ENCODE results near the gene NWD2. TPM values are rescaled to one million over a fixed set of nuclear protein-coding genes. Genes with fewer than 3 reads are reported as not detected.

NWD2 gene
- total and polyA plus RNA-seq, 2 donors from 2014 or later, result not detected

DNA sequence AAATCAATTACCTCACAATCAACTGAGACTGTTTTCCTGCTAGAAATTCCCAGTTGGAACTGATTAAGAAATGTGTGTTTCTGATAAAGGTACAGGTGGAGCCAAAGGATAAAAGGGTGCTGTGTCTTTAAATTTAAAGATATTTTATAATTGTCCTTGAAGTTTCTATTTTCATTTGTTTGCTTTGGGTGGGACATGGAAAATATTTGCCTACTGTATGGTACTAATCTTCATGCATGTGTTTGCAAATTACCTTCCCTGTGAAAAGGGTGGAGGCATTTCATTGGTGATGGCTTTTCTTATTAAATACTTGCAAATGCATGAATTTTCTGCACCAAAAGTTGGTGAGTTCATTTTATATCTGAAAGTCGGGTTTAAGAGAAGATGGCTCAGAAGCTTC, 225.7 kb downstream of the NWD2 start:
- intact Hi-C loops (cut with DNase I), result no loop called here
- no peaks in the 10 kb centered on the region for H3K9me3 ChIP-seq (ENCODE audit: control insufficient read depth in 2 of 3, insufficient read depth in 1 of 3, low read length in 3 of 3)
- no peak overlapping the region for H3K27ac ChIP-seq (ENCODE audit: low read depth in 2 of 2, low read length in 2 of 2)
- DNase-seq (no peak), FAIRE-seq (no peak)
- peaks cover 0 to 10% (median 0%) of the 10 kb centered on the region in 3 donors for H3K4me1 ChIP-seq (ENCODE audit: control insufficient read depth in 2 of 3, insufficient read depth in 2 of 3, low read depth in 1 of 3, low read length in 3 of 3)
- H3K36me3 ChIP-seq (ENCODE audit: control insufficient read depth in 2 of 3, insufficient read depth in 3 of 3, low read length in 3 of 3), result no peaks in the 10 kb centered on the region
- H3K27me3 ChIP-seq (ENCODE audit: control insufficient read depth, insufficient read depth, low read length), result no peaks in the 10 kb centered on the region
- no peak overlapping the region for H3K4me3 ChIP-seq (ENCODE audit: low read length in 3 of 3)
- H3K9ac ChIP-seq (ENCODE audit: low read length in 3 of 3), result no peak overlapping the region
- TF ChIP-seq, protein P1, sequence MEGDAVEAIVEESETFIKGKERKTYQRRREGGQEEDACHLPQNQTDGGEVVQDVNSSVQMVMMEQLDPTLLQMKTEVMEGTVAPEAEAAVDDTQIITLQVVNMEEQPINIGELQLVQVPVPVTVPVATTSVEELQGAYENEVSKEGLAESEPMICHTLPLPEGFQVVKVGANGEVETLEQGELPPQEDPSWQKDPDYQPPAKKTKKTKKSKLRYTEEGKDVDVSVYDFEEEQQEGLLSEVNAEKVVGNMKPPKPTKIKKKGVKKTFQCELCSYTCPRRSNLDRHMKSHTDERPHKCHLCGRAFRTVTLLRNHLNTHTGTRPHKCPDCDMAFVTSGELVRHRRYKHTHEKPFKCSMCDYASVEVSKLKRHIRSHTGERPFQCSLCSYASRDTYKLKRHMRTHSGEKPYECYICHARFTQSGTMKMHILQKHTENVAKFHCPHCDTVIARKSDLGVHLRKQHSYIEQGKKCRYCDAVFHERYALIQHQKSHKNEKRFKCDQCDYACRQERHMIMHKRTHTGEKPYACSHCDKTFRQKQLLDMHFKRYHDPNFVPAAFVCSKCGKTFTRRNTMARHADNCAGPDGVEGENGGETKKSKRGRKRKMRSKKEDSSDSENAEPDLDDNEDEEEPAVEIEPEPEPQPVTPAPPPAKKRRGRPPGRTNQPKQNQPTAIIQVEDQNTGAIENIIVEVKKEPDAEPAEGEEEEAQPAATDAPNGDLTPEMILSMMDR (IDR thresholded peaks at IDR 0.05; ENCODE audit: borderline replicate concordance, extremely low read depth, insufficient read depth), result no peak

DNA sequence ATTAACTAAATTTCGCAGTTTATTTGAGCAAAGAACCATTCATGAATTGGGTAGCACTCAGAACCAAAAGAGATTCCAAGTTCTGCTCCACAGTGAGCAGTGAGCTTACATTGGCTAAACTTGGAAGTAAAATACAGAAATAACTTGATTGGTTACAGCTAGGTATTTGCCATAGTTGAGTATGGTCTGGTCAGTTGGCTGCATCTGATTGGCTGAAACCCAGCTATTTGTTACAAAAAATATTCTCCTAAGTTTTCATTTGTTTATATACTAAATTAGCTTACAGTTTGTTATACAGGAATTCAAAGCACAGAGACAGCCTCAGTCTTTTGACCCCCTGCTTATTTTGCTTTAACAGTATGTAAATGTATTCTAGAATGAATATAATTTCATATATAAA, 226.6 kb downstream of the NWD2 start:
- H3K27ac ChIP-seq (ENCODE audit: low read depth in 2 of 2, low read length in 2 of 2), result no peak overlapping the region
- TF ChIP-seq, protein P1 (IDR thresholded peaks at IDR 0.05; ENCODE audit: borderline replicate concordance, extremely low read depth, insufficient read depth), result no peak
- H3K27me3 ChIP-seq (ENCODE audit: control insufficient read depth, insufficient read depth, low read length), result no peaks in the 10 kb centered on the region
- peaks cover 0 to 14% (median 0%) of the 10 kb centered on the region in 3 donors for H3K4me1 ChIP-seq (ENCODE audit: control insufficient read depth in 2 of 3, insufficient read depth in 2 of 3, low read depth in 1 of 3, low read length in 3 of 3)
- intact Hi-C loops (cut with DNase I), result no loop called here
- no peak overlapping the region for H3K9ac ChIP-seq (ENCODE audit: low read length in 3 of 3)
- no peak overlapping the region for H3K4me3 ChIP-seq (ENCODE audit: low read length in 3 of 3)
- no peaks in the 10 kb centered on the region for H3K9me3 ChIP-seq (ENCODE audit: control insufficient read depth in 2 of 3, insufficient read depth in 1 of 3, low read length in 3 of 3)
- H3K36me3 ChIP-seq (ENCODE audit: control insufficient read depth in 2 of 3, insufficient read depth in 3 of 3, low read length in 3 of 3), result no peaks in the 10 kb centered on the region
- FAIRE-seq, result no peak
- DNase-seq, result no peak

DNA sequence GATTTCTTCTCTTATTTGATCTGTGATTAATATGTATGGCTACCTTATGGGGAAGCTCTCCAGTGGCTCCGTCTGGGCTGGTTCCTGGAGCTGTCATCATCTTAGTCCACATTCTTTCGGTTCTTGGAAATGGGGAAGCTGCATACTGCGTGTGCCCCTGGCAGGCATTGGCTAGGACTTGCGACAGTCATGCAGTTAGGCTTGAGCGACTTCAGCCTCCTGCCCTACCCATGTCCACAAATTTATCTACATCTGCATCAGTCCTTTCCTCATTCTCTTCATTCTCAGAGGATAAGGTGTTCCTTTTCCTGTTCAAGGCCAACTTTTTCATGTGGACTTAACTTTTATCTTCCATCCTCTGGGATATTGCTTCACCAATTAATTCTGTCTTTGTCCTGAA, 227.4 kb downstream of the NWD2 start:
- Histone ChIP-seq H3K4me3 (ENCODE audit: low read length in 3 of 3) (no peak overlapping the region), H3K9ac (ENCODE audit: low read length in 3 of 3) (no peak overlapping the region), H3K9me3 (ENCODE audit: control insufficient read depth in 2 of 3, insufficient read depth in 1 of 3, low read length in 3 of 3) (no peaks in the 10 kb centered on the region), H3K27me3 (ENCODE audit: control insufficient read depth, insufficient read depth, low read length) (no peaks in the 10 kb centered on the region), H3K27ac (ENCODE audit: low read depth in 2 of 2, low read length in 2 of 2) (no peak overlapping the region), H3K36me3 (ENCODE audit: control insufficient read depth in 2 of 3, insufficient read depth in 3 of 3, low read length in 3 of 3) (no peaks in the 10 kb centered on the region), H3K4me1 (ENCODE audit: control insufficient read depth in 2 of 3, insufficient read depth in 2 of 3, low read depth in 1 of 3, low read length in 3 of 3) (peaks cover 0 to 14% (median 0%) of the 10 kb centered on the region in 3 donors)
- TF ChIP-seq, protein P1 (IDR thresholded peaks at IDR 0.05; ENCODE audit: borderline replicate concordance, extremely low read depth, insufficient read depth), result no peak
- peak in 1 of 5 donors; percentile 73 for DNase-seq
- no peak for FAIRE-seq
- intact Hi-C loops (cut with DNase I), result no loop called here

DNA sequence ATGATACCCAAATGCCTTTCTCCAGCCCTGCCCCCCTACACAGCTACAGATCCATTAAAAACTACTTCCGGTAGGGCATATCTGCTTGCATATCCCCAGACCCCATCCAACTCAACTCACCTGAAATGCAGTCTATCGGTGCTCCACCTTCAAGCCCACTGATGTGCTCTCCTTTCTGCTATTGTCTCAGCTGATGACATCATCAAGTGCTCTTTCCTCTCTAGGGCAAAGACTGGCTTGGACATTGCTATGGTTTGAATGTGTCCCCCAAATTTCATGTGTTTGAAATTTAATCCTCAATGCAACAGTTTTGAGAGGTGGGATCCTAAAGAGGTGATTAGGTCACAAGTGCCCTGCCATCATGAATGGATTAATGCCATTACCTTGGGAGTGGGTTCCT, 229.3 kb downstream of the NWD2 start:
- no peaks in the 10 kb centered on the region for H3K27me3 ChIP-seq (ENCODE audit: control insufficient read depth, insufficient read depth, low read length)
- H3K4me3 ChIP-seq (ENCODE audit: low read length in 3 of 3), result no peak overlapping the region
- intact Hi-C loops (cut with DNase I), result no loop called here
- no peaks in the 10 kb centered on the region for H3K36me3 ChIP-seq (ENCODE audit: control insufficient read depth in 2 of 3, insufficient read depth in 3 of 3, low read length in 3 of 3)
- no peak overlapping the region for H3K27ac ChIP-seq (ENCODE audit: low read depth in 2 of 2, low read length in 2 of 2)
- no peak for DNase-seq
- H3K9me3 ChIP-seq (ENCODE audit: control insufficient read depth in 2 of 3, insufficient read depth in 1 of 3, low read length in 3 of 3), result no peaks in the 10 kb centered on the region
- no peak overlapping the region for H3K9ac ChIP-seq (ENCODE audit: low read length in 3 of 3)
- FAIRE-seq, result no peak
- TF ChIP-seq, protein P1 (IDR thresholded peaks at IDR 0.05; ENCODE audit: borderline replicate concordance, extremely low read depth, insufficient read depth), result no peak
- peaks cover 0 to 7% (median 0%) of the 10 kb centered on the region in 3 donors for H3K4me1 ChIP-seq (ENCODE audit: control insufficient read depth in 2 of 3, insufficient read depth in 2 of 3, low read depth in 1 of 3, low read length in 3 of 3)

Data from kidney (tissue), 14 donors.